Fibroblast of lung (primary cell): ENCODE measurements around the gene CFAP74. TPM values are rescaled to one million over a fixed set of nuclear protein-coding genes. Genes with fewer than 3 reads are reported as not detected.

Source experiments
- DNase-seq, 2 donors: peaks; one replicate each; pipeline versions ENCODE4 v3.0.0 to v3.0.0-alpha.2; 2010; ENCODE audit warnings: low read depth in 2 of 2
- H2AFZ ChIP-seq: 2 replicates; pipeline ENCODE4 v1.5.1; 2012; ENCODE audit warnings: low read length, control low read depth, inconsistent platforms
- H3K27ac ChIP-seq: 2 replicates; pipeline ENCODE4 v1.5.1; 2011; ENCODE audit warnings: low read length, control low read depth; ENCODE audit not compliant: insufficient read depth
- H3K27me3 ChIP-seq: 2 replicates; pipeline ENCODE4 v1.5.1; 2011; ENCODE audit warnings: mild to moderate bottlenecking, low read length; ENCODE audit not compliant: control insufficient read depth, insufficient read depth
- H3K36me3 ChIP-seq: 2 replicates; pipeline ENCODE4 v1.5.1; 2011; ENCODE audit warnings: low read length; ENCODE audit not compliant: control insufficient read depth, insufficient read depth
- H3K4me1 ChIP-seq: 2 replicates; pipeline ENCODE4 v1.5.1; 2011; ENCODE audit warnings: low read length; ENCODE audit not compliant: control insufficient read depth, insufficient read depth; ENCODE audit errors: extremely low read depth
- H3K4me2 ChIP-seq: 2 replicates; pipeline ENCODE4 v1.5.1; 2011; ENCODE audit warnings: low read length, control low read depth; ENCODE audit not compliant: insufficient read depth; ENCODE audit errors: extremely low read depth
- H3K4me3 ChIP-seq, 4 experiments: fragments of 200-600 bp in 1 of 4; sonication (generic) in 1 of 4; replicated peaks in 1 of 4; 2 replicates each; pipeline ENCODE4 v1.5.1; 2011 to 2016; ENCODE audit warnings: low read length in 4 of 4, low read depth in 3 of 4, mild to moderate bottlenecking in 3 of 4, control low read depth in 2 of 4, inconsistent platforms in 1 of 4, mixed read lengths in 1 of 4; ENCODE audit not compliant: insufficient read depth in 1 of 4; ENCODE audit errors: control extremely low read depth in 1 of 4
- H3K79me2 ChIP-seq: 2 replicates; pipeline ENCODE4 v1.5.1; 2012; ENCODE audit warnings: mild to moderate bottlenecking, low read length, inconsistent platforms; ENCODE audit not compliant: control insufficient read depth, insufficient read depth
- H3K9ac ChIP-seq: 2 replicates; pipeline ENCODE4 v1.5.1; 2011; ENCODE audit warnings: mild to moderate bottlenecking, low read length, control low read depth; ENCODE audit not compliant: insufficient read depth
- H3K9me3 ChIP-seq: 2 replicates; pipeline ENCODE4 v1.5.1; 2012; ENCODE audit warnings: low read depth, low read length; ENCODE audit not compliant: control insufficient read depth, insufficient read depth
- H4K20me1 ChIP-seq: 2 replicates; pipeline ENCODE4 v1.5.1; 2011; ENCODE audit warnings: low read length; ENCODE audit not compliant: control insufficient read depth, insufficient read depth; ENCODE audit errors: extremely low read depth
- CTCF ChIP-seq, 2 donors: IDR thresholded peaks in 1 of 2; conservative IDR thresholded peaks in 1 of 2; 1 replicate in 1 of 2; 2 replicates in 1 of 2; pipeline ENCODE4 v1.5.1; 2011 to 2012; ENCODE audit warnings: low read length in 2 of 2, control low read depth in 1 of 2, inconsistent platforms in 1 of 2, low read depth in 1 of 2, mild to moderate bottlenecking in 1 of 2
- EZH2 ChIP-seq: IDR thresholded peaks from 2 replicates; pipeline ENCODE4 v1.5.1; 2012; ENCODE audit warnings: low read length, control low read depth, mild to moderate bottlenecking; ENCODE audit errors: missing control alignments
- polyA plus RNA-seq, 2 donors: library from polyadenylated mRNA; depleted of rRNA in 1 of 2; stranded (reverse) in 1 of 2; unstranded in 1 of 2; fragments of >200 nt; gene quantifications; 2 replicates each; pipeline ENCODE4 v1.2.1, GENCODE V29; 2011 to 2012; ENCODE audit warnings: missing spikeins in 1 of 2
- total RNA-seq: library from RNA; depleted of rRNA; stranded (reverse); fragments of >200 nt; gene quantifications from 2 replicates; pipeline ENCODE4 v1.2.1, GENCODE V29; 2014

Gene CFAP74
- total and polyA plus RNA-seq, 2 donors (not counting 1 experiment from before 2014, with no cell fraction given): not detected

- Histone ChIP-seq H3K4me2 (no peak overlapping the region), H3K9me3 (no peaks in the 10 kb centered on the region), H3K27me3 (no peaks in the 10 kb centered on the region), H3K4me3 (no peak overlapping the region), H4K20me1 (no peaks in the 10 kb centered on the region), H2AFZ (no peak overlapping the region), H3K4me1 (no peaks in the 10 kb centered on the region), H3K27ac (no peak overlapping the region), H3K79me2 (no peaks in the 10 kb centered on the region), H3K36me3 (no peaks in the 10 kb centered on the region), H3K9ac (no peak overlapping the region)
- TF ChIP-seq CTCF (conservative IDR thresholded peaks at IDR 0.05 in 1 of 2, IDR thresholded peaks at IDR 0.05 in 1 of 2; ENCODE audit: low read depth in 1 of 2, low read length in 2 of 2) (no peak), EZH2 (no peak)
- no peak for DNase-seq
These were observed 73.7 kb downstream of the CFAP74 start for GRCh38 chr1:1929639-1930545.

- Histone ChIP-seq H3K79me2 (no peaks in the 10 kb centered on the region), H3K9ac (no peak overlapping the region), H3K36me3 (no peaks in the 10 kb centered on the region), H3K27ac (no peak overlapping the region), H2AFZ (no peak overlapping the region), H3K27me3 (no peaks in the 10 kb centered on the region), H3K4me2 (no peak overlapping the region), H4K20me1 (no peaks in the 10 kb centered on the region), H3K9me3 (no peaks in the 10 kb centered on the region), H3K4me1 (no peaks in the 10 kb centered on the region), H3K4me3 (no peak overlapping the region)
- TF ChIP-seq EZH2: no peak
- no peak for DNase-seq
These were observed 74.4 kb downstream of the CFAP74 start for GRCh38 chr1:1929102-1929638.

GRCh38 chr1:1928231-1929101 is 75.1 kb downstream of the CFAP74 start:
- no peak overlapping the region for H3K9ac ChIP-seq
- H3K9me3 ChIP-seq: no peaks in the 10 kb centered on the region
- no peak overlapping the region for H2AFZ ChIP-seq
- no peak overlapping the region for H3K4me2 ChIP-seq
- DNase-seq: no peak
- H3K27ac ChIP-seq: no peak overlapping the region
- H3K27me3 ChIP-seq: no peaks in the 10 kb centered on the region
- TF ChIP-seq CTCF (conservative IDR thresholded peaks at IDR 0.05 in 1 of 2, IDR thresholded peaks at IDR 0.05 in 1 of 2; ENCODE audit: low read depth in 1 of 2, low read length in 2 of 2) (no peak), EZH2 (no peak)
- H3K36me3 ChIP-seq: no peaks in the 10 kb centered on the region
- no peaks in the 10 kb centered on the region for H4K20me1 ChIP-seq
- no peaks in the 10 kb centered on the region for H3K4me1 ChIP-seq
- H3K79me2 ChIP-seq: no peaks in the 10 kb centered on the region
- no peak overlapping the region for H3K4me3 ChIP-seq
